ENCODE results near the gene ANKFN1. TPM values are rescaled to one million over a fixed set of nuclear protein-coding genes. Genes with fewer than 3 reads are reported as not detected.

The ANKFN1 gene, protein sequence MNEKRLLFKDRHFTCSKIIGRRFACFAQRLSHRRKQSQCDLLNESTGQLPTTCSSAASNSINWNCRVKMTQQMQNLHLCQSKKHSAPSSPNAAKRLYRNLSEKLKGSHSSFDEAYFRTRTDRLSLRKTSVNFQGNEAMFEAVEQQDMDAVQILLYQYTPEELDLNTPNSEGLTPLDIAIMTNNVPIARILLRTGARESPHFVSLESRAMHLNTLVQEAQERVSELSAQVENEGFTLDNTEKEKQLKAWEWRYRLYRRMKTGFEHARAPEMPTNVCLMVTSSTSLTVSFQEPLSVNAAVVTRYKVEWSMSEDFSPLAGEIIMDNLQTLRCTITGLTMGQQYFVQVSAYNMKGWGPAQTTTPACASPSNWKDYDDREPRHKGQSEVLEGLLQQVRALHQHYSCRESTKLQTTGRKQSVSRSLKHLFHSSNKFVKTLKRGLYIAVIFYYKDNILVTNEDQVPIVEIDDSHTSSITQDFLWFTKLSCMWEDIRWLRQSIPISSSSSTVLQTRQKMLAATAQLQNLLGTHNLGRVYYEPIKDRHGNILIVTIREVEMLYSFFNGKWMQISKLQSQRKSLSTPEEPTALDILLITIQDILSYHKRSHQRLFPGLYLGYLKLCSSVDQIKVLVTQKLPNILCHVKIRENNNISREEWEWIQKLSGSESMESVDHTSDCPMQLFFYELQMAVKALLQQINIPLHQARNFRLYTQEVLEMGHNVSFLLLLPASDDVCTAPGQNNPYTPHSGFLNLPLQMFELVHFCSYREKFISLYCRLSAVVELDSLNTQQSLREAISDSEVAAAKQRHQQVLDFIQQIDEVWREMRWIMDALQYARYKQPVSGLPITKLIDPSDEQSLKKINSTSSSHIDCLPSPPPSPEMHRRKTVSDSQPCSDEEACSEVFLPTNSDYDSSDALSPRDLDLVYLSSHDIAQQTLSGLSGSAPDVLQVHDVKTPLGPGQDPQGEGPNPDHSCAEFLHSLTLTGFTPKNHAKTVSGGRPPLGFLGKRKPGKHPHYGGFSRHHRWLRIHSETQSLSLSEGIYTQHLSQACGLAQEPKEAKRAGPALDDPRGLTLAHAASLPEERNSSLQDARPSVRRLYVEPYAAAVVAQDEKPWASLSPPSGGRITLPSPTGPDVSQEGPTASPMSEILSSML
- total RNA-seq = 1 to 10 TPM; 3.0 to 7.3 TPM

DNA sequence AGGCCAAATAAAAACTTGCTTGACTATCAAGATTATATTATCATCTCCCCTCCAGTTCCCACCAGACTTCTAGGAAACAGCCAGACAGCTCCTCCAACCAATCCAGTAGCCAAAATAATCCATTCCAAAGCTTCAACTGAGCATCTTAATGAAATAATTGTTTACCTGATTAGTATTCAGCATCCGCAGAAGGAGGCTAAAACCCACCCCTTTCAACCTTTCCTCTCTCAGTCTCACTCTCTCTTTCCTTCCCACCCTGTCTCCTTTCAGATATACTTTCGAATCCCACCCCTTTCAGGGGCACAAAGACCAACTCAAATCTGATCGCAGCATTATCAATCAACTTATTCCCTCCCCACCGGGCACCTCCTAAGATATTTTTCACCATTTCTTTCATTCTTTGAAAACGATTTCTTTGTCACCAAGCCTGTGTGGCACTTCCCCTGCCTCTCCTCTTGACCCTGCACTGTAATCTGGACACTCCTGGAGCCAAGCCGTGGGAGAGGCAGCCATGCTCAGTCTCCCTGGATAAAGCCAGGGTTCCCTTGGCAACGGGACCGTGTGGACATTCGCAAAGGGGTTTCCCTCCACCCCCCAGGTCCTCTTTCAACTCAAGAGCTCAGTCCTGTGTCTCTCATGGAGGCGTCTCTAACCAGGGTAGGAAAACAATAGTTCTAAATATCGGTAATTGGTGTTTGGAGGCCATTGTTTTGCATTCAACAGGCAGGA lies at the start of gene ANKFN1:
Gene ANKFN1 (plus strand): TSS at position 602 of the 729 bp plus-strand sequence. CDS start 59,193 bp downstream, outside the sequence.
- no peak for DNase-seq (ENCODE audit: low spot score)
- Histone ChIP-seq H3K9me3 (no peaks in the 10 kb centered on the region), H3K27me3 (replicated peaks; ENCODE audit: insufficient read depth) (no peaks in the 10 kb centered on the region), H3K4me1 (replicated peaks) (no peaks in the 10 kb centered on the region), H3K27ac (no peak within 1 kb of the TSS), H3K36me3 (no peaks in the 10 kb centered on the region), H3K4me3 (no peak within 1 kb of the TSS)
- TF ChIP-seq POLR2A (IDR thresholded peaks at IDR 0.05) = no peak
- no peak for TF ChIP-seq POLR2AphosphoS5 (IDR thresholded peaks at IDR 0.05)
- TF ChIP-seq, protein P1, sequence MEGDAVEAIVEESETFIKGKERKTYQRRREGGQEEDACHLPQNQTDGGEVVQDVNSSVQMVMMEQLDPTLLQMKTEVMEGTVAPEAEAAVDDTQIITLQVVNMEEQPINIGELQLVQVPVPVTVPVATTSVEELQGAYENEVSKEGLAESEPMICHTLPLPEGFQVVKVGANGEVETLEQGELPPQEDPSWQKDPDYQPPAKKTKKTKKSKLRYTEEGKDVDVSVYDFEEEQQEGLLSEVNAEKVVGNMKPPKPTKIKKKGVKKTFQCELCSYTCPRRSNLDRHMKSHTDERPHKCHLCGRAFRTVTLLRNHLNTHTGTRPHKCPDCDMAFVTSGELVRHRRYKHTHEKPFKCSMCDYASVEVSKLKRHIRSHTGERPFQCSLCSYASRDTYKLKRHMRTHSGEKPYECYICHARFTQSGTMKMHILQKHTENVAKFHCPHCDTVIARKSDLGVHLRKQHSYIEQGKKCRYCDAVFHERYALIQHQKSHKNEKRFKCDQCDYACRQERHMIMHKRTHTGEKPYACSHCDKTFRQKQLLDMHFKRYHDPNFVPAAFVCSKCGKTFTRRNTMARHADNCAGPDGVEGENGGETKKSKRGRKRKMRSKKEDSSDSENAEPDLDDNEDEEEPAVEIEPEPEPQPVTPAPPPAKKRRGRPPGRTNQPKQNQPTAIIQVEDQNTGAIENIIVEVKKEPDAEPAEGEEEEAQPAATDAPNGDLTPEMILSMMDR (IDR thresholded peaks at IDR 0.05) = no peak
- WGBS = 85% methylated on average over 11 of the region's 11 CpGs
- intact Hi-C loops (cut with DNase I) = no loop called here

DNA sequence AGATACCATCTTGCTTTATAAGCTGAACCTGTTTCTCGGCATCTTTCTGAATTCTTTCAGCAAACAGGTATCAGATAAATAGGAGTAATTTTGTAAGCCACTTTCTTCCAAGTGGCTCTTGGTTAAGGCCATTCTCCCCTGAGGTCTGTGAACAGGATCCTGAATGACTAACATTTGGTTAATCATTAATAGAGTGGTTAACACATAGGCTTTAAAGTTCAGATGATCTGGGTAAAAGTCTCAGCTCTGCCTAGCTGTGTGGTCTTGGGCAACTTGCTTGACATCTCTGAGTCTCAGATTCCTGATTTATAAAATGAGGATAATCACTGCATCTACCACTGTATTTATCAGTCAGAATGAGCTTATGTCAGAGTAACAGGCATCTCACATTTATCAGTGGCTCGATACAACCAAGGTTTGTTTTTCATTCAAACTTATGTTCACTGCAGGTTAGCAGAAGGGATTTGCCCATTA lies 44.4 kb upstream of the ANKFN1 start:
- Histone ChIP-seq H3K27ac (no peak overlapping the region), H3K27me3 (replicated peaks; ENCODE audit: insufficient read depth) (no peaks in the 10 kb centered on the region), H3K4me3 (no peak overlapping the region), H3K4me1 (replicated peaks) (no peaks in the 10 kb centered on the region), H3K9me3 (no peaks in the 10 kb centered on the region), H3K36me3 (no peaks in the 10 kb centered on the region)
- intact Hi-C loops (cut with DNase I) = no loop called here
- 63% methylated on average over 2 of the region's 2 CpGs for WGBS
- TF ChIP-seq POLR2AphosphoS5 (IDR thresholded peaks at IDR 0.05) = no peak
- TF ChIP-seq, protein P1 (IDR thresholded peaks at IDR 0.05) = no peak
- TF ChIP-seq POLR2A (IDR thresholded peaks at IDR 0.05) = no peak
- no peak for DNase-seq (ENCODE audit: low spot score)

DNA sequence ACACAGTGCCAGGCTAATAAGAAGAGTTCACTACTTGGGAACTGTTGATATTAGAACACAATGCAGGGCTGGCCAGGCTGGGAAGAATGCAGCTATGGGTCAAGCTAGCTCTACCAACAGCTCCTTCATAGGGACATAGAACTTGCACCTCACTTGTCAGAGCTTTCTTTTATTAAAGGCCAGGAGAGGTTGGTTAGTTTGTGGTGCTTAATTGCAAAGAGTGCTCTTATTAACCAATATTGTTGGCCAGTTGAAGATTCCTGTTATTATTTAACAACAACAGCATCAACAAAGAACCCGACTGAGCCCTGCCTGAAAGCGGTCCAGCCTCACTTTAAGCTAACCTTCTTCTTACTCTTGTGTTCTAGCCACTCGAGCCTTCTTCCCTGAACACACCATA lies 43.4 kb upstream of the ANKFN1 start:
- intact Hi-C loops (cut with DNase I) = no loop called here
- H3K4me1 ChIP-seq (replicated peaks) = no peaks in the 10 kb centered on the region
- no peaks in the 10 kb centered on the region for H3K27me3 ChIP-seq (replicated peaks; ENCODE audit: insufficient read depth)
- H3K9me3 ChIP-seq = no peaks in the 10 kb centered on the region
- H3K4me3 ChIP-seq = no peak overlapping the region
- TF ChIP-seq POLR2A (IDR thresholded peaks at IDR 0.05) (no peak), POLR2AphosphoS5 (IDR thresholded peaks at IDR 0.05) (no peak)
- DNase-seq (ENCODE audit: low spot score) = no peak
- 91% methylated on average over 3 of the region's 3 CpGs for WGBS
- no peak overlapping the region for H3K27ac ChIP-seq
- no peaks in the 10 kb centered on the region for H3K36me3 ChIP-seq

DNA sequence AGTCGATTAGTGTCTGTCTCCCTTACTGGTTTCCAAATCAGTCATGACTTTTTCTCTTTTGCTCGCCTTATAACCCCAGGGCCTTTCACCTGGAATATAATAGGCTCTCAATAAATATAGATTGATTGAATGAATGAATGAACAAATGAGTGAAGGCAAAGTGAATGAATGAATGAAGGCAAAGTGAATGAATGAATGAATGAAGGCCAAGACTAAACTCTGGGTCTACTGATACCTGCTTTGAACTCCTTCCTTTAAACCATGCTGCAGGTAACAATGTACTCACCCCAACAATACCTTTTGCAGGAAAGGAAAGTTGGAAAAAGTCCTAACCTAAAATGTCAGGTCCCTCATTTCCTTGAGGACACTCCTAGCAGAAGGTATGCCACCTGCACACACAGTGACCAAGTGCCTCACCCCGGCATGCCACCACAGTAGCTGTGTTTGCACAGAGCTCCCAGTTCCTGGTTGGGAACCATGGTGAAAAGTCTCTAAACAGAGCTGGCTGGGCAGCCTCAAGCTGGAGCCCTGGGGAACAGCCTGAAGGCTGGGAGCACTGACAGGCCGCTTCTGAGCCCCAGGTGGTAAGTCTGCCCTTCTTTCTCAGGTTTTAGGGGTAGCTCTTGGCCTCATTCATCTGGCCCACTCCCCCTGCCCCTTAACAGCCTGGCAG lies 42.7 kb upstream of the ANKFN1 start:
- 82% methylated on average over 4 of the region's 4 CpGs for WGBS
- H3K27ac ChIP-seq = no peak overlapping the region
- peak; percentile 20 for DNase-seq (ENCODE audit: low spot score)

More for the DNA sequence above, 42.7 kb upstream of the ANKFN1 start:
- Histone ChIP-seq H3K36me3 (no peaks in the 10 kb centered on the region), H3K4me3 (no peak overlapping the region), H3K4me1 (replicated peaks) (no peaks in the 10 kb centered on the region), H3K9me3 (no peaks in the 10 kb centered on the region), H3K27me3 (replicated peaks; ENCODE audit: insufficient read depth) (no peaks in the 10 kb centered on the region)
- TF ChIP-seq POLR2AphosphoS5 (IDR thresholded peaks at IDR 0.05) = no peak
- TF ChIP-seq, protein P1 (IDR thresholded peaks at IDR 0.05) = no peak
- intact Hi-C loops (cut with DNase I) = no loop called here
